ENCODE results near the gene PCSK6.
"Not testable (repeated sequence)": the region's sequence is repeated elsewhere in the genome, so short reads cannot be mapped to it uniquely, and the experiment has no call there.

Gene PCSK6

GRCh38 chr15:101309436-101310160 is 179.9 kb downstream of the PCSK6 start:
- DNase-seq (ENCODE audit: low read depth in 2 of 2), result no peak

DNA sequence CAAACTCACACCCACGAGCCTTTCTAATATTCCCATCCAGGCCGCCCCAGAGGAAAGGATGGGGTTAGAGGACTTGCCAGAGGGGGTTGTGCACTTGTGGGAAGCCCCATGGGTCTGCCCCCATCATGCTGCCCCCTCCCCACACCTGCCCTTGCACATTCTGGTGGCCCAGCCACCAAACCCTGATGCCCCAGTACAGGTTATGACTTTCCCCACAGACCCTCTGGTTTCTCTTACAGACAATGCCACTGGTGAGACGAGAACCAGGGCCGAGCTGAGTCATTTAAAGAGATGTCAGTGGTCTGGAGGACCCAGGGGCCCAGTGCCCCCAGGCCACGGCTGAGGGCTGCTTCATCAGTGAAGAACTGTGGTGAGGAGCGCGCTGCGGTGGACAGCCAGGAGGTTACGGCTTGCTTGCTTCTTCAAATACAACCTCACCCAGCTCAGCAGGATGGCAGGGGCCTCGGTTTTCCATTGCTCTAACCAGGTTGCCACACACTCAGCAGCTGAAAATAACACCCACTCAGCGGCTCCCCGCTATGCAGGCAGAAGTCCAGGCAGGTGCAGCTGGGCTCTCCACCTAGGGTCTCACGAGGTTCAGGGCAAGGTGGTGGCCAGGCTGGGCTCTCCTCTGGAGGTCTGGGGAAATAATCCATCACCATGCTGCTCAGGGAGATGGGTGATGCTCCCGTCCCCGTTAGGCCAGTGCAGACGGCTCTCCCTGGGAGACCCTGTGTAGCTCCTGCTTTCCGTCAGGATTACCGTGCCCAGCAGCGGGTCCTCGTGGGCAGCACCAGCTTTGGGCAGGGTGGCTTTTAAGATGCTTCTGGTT is 180.7 kb downstream of the PCSK6 start:
- no peak for DNase-seq (ENCODE audit: low read depth in 2 of 2)

DNA sequence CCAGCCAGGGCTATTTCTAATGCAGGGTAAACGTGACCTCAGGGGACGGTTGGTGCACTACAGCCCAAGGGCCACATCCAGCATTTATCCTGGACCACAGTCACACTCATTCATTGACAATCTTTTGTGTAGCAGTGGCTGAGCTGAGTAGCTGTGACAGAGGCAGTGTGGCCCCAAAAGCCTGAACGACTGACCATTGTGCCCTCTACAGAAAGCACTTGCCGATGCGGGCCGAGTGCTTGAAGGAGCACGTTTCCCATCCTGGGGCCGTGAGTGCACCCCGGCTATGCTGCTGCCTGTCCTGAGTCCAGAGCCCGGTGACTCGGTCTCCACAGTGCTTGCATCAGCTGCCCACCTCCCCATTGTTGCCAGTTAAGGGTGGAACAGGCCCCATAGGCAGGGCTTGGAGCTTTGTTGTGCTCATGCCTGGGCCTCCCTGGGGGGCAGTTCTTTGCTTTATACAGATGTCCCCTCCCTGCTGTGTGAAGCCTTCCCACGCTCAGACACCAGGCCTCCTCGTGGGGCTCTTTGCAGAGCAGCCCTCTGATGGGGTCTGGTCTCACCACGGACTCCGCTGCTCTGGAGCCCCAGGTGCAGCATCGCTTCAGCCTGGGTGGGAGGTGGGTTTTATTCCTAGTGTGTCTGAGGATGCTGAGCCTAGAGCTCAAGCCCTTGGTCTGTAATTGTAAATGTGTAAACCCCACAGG is 181.5 kb downstream of the PCSK6 start:
- no peak for DNase-seq (ENCODE audit: low read depth in 2 of 2)

- no peak for DNase-seq (ENCODE audit: low read depth in 2 of 2)
Observed at GRCh38 chr15:101307048-101307896, 182.2 kb downstream of the PCSK6 start.

DNA sequence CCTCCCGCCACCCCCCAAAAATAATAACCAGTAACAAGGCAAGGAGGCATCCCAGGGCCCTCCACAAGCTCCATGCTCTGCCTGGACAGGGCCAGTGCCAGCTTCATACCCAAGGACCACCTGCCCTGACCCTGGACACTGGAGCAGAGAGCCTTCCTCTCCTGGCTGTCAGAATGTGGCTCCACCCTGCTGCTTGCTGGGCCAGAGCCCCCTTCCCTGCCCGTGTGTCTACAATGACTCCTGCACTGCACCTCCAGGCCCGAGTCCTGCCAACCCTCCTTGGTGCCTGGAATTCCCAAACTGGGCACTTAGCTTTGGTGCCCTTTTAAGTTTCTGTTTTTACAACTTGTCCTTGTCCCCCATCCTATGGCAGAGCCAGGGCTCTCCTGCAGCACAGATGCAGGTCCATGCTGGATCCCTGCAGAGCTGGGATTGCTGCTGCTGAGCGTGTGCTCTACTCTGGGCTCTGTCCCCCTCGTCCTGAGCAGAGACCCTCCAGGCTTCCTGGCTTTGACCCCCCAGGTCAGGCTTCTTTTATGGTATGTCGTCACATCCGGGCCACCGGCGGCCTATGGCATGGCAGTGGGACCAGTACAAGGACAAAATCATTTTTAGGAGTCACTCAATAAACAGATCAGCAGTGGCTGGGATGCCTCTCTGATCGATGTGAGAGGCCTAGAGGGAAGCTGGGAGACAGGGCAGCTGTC is 183.0 kb downstream of the PCSK6 start:
- no peak for DNase-seq (ENCODE audit: low read depth in 2 of 2)

- DNase-seq (ENCODE audit: low read depth in 2 of 2), result no peak
Observed at GRCh38 chr15:101305820-101306255, 183.7 kb downstream of the PCSK6 start.

DNA sequence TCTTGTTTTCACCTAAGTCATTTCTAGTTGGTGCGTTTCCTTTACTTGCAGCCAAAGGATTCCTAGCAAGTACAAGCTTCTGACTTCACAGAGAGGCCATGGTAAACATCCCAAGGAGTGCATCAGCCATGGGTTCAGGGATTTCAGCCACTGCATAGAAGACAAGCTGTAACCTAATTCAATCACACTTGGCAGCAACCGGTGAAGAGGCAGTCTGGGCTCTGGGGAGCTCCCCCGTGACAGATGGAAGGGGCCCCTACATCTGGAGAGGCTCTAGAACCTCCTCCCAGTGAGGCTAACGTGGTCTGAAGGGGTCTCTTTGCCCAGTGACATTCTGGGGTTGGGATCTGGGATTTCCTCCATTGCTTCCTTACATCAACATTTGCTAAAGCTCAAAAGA is 186.1 kb downstream of the PCSK6 start:
- no peak for DNase-seq (ENCODE audit: low read depth in 2 of 2)

- no peak for DNase-seq (ENCODE audit: low read depth in 2 of 2)
Observed at GRCh38 chr15:101296418-101297405, 192.8 kb downstream of the PCSK6 start.

GRCh38 chr15:101295607-101296161 is 193.8 kb downstream of the PCSK6 start:
- peak; percentile 51 to 62 for DNase-seq (ENCODE audit: low read depth in 2 of 2)

- peak; percentile 85 for DNase-seq (ENCODE audit: low read depth in 2 of 2)
Observed at GRCh38 chr15:101294731-101295606, 194.5 kb downstream of the PCSK6 start, which contains the start of gene SNRPA1. Gene SNRPA1 (minus strand): TSS chr15:101295248. CDS start chr15:101295178, 70 bp downstream.

DNA sequence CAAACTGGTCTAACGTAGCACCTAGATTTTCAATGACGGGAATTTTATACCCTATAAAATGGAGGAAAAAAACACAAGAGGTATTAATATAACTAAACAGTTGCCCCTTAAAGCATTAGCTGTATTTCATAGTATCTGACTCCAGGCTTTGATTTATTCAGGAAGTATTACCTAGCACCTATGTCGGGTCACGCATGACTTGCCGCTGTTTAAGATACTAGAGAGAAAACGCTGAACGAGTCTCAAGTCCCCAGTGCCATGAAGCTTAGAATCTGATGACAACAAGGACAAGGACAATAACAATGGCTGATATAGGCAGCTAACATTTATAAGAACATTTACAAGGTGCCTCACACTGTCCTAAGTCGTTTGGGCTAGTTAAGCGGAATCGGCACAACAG is 196.4 kb downstream of the PCSK6 start:
- DNase-seq (ENCODE audit: low read depth in 2 of 2), result no peak

- no peak for DNase-seq (ENCODE audit: low read depth in 2 of 2)
Observed at GRCh38 chr15:101288905-101289513, 200.5 kb downstream of the PCSK6 start.

- DNase-seq (ENCODE audit: low read depth in 2 of 2), result not testable (repeated sequence)
Observed at GRCh38 chr15:101287342-101287741, 202.2 kb downstream of the PCSK6 start.

- no peak for DNase-seq (ENCODE audit: low read depth in 2 of 2)
Observed at GRCh38 chr15:101286471-101287114, 202.9 kb downstream of the PCSK6 start.

DNA sequence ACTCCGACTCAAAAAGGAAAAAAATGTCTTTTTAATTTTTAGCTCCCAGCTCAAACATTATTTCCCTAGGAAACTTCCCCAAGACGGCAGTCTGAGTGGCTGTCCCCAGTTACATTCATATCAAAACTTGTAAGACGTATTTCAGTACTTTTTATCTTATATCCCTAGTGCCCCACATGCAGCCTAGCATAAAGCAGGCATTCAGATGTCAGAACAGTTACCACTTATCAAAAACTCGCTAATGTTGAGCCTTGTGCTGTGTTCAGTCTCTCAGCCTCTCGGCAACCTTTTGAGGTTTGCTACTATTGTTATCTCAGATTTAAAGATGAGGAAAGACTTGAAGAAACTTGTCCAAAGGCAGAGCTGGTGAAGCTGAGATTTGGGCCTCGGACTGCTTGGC is 205.6 kb downstream of the PCSK6 start:
- no peak for DNase-seq (ENCODE audit: low read depth in 2 of 2)

- DNase-seq (ENCODE audit: low read depth in 2 of 2), result no peak
Observed at GRCh38 chr15:101280007-101280406, 209.5 kb downstream of the PCSK6 start.

DNA sequence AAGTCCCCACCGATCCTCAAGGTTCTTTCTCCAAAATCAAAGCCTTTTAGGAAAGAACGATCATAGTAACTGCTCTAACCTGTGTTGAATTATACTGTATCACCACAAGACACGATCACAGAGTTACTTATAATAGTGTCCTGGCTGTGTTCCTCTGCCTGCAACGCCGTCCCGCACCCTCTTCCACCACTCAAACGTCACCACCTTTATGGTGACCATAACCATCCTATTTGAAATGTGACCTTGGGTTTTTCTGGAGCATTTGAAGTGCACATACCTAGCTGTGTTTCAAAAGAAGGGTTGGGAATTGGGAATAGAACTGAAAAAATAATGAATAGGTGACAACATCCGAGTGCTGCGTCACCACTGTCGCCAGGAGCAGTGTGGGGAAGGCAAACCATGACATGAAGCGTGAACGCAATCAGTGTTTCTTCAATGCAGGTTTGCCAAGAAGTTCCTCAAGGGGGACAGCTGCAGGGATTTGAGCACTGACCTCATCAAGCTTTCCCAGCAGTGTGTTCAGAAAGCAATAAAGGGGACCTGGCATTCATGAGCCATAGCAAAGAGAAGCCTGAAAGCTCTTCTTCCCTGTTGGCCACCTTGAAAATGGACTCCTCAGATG is 211.5 kb downstream of the PCSK6 start:
- DNase-seq (ENCODE audit: low read depth in 2 of 2), result no peak

Data from fibroblast of skin of left biceps (primary cell).